K562 (cell line): ENCODE data around the gene ADCY6. TPM values are rescaled to one million over a fixed set of nuclear protein-coding genes. Genes with fewer than 3 reads are reported as not detected.
A peak's percentile ranks its signal among the peaks of the same experiment; 100 is the strongest.

Source experiments
- ATAC-seq: fragments of 200-7000 bp; cut with Tn5 transposase; 3 replicates; pipeline ENCODE4 v1.9.1; 2020; ENCODE audit warnings: moderate library complexity
- BruUV-seq: library from RNA; stranded (reverse); fragments of 400-500 nt; replicated peaks from 2 replicates; lab custom pipeline; 2021; lab: Mats Ljungman, UMichigan
- CTCF ChIA-PET: fragments of 300-600 bp; formaldehyde crosslinking; extraction: SDS; loops from one replicate; lab custom pipeline; 2021; ENCODE audit warnings: low intra/inter-chr PET ratio; lab: Yijun Ruan, JAX
- POLR2A ChIA-PET: fragments of 300-600, 350-650 bp; sonication (Branson Sonifier 250); formaldehyde crosslinking; extraction: SDS; loops from one replicate; lab custom pipeline; 2021; ENCODE audit warnings: antibody characterized with exemption, inconsistent platforms; lab: Yijun Ruan, JAX
- DNase-seq, 4 experiments: peaks; one replicate each; pipeline versions ENCODE4 v3.0.0 to v3.0.0-alpha.2; 2011 to 2018; ENCODE audit warnings: low spot score in 3 of 4, mixed read lengths in 3 of 4; ENCODE audit errors: extremely low read depth in 1 of 4
- FAIRE-seq: peaks from 2 replicates; lab custom pipeline; 2011; peaks lifted over from hg19 to GRCh38; lab: Jason Lieb, UNC
- H2AFZ ChIP-seq: 2 replicates; pipeline ENCODE4 v1.6.0; 2011; ENCODE audit warnings: low read depth, low read length, control low read depth, inconsistent platforms
- H3K27ac ChIP-seq: fragments of 200-600 bp; 3 replicates; pipeline ENCODE4 v1.8.0; 2011; ENCODE audit warnings: low read depth, mild to moderate bottlenecking, control low read depth, inconsistent platforms, low read length, moderate library complexity, mixed read lengths; ENCODE audit errors: extremely low read depth
- H3K27me3 ChIP-seq, 2 experiments: fragments of 300-600 bp in 1 of 2; 2 replicates in 1 of 2; 3 replicates in 1 of 2; pipeline versions ENCODE4 v1.6.0 to v1.8.0; 2011; ENCODE audit warnings: inconsistent platforms in 2 of 2, low read length in 2 of 2, mild to moderate bottlenecking in 1 of 2, mixed read lengths in 1 of 2, moderate library complexity in 1 of 2; ENCODE audit not compliant: control insufficient read depth in 2 of 2, insufficient read depth in 2 of 2
- H3K36me3 ChIP-seq: fragments of 300-600 bp; 3 replicates; pipeline ENCODE4 v1.8.0; 2011; ENCODE audit warnings: mild to moderate bottlenecking, low read length, inconsistent platforms; ENCODE audit not compliant: control insufficient read depth, insufficient read depth
- H3K4me1 ChIP-seq, 2 experiments: fragments of 200-600 bp in 1 of 2; replicated peaks in 1 of 2; 2 replicates in 1 of 2; 3 replicates in 1 of 2; pipeline versions ENCODE4 v1.5.1 to v1.8.0; 2011; ENCODE audit warnings: inconsistent platforms in 2 of 2, low read length in 2 of 2, mild to moderate bottlenecking in 1 of 2, mixed read lengths in 1 of 2, moderate library complexity in 1 of 2; ENCODE audit not compliant: control insufficient read depth in 2 of 2, insufficient read depth in 2 of 2
- H3K4me2 ChIP-seq: 2 replicates; pipeline ENCODE4 v1.6.1; 2011; ENCODE audit warnings: low read length, control low read depth, inconsistent platforms, mixed read lengths; ENCODE audit not compliant: insufficient read depth
- H3K4me3 ChIP-seq: fragments of 200-600 bp; sonication (generic), shearing (Covaris generic); 2 replicates; pipeline ENCODE4 v1.5.1; 2016; ENCODE audit warnings: control low read depth, inconsistent platforms
- H3K79me2 ChIP-seq: fragments of 200-600 bp; 3 replicates; pipeline ENCODE4 v1.8.0; 2011; ENCODE audit warnings: low read length, inconsistent platforms; ENCODE audit not compliant: control insufficient read depth, insufficient read depth
- H3K9ac ChIP-seq, 2 experiments: 2 replicates each; pipeline versions ENCODE4 v1.6.0 to v1.6.1; 2011; ENCODE audit warnings: low read depth in 2 of 2, low read length in 2 of 2, control low read depth in 1 of 2, inconsistent platforms in 1 of 2, mild to moderate bottlenecking in 1 of 2, mixed read lengths in 1 of 2; ENCODE audit not compliant: insufficient read depth in 1 of 2
- H3K9me1 ChIP-seq: one replicate; pipeline ENCODE4 v1.6.0; 2011; ENCODE audit warnings: inconsistent platforms, mild to moderate bottlenecking, low read length, moderate library complexity; ENCODE audit not compliant: control insufficient read depth, insufficient read depth
- H3K9me3 ChIP-seq: replicated peaks from 2 replicates; pipeline ENCODE4 v1.5.1; 2011; ENCODE audit warnings: low read depth, low read length, inconsistent platforms; ENCODE audit not compliant: control insufficient read depth, insufficient read depth
- H4K20me1 ChIP-seq: replicated peaks from 2 replicates; pipeline ENCODE4 v1.6.1; 2011; ENCODE audit warnings: low read length, inconsistent platforms, mixed read lengths; ENCODE audit not compliant: control insufficient read depth, insufficient read depth
- ASH1L ChIP-seq: fragments of 450-650 bp; IDR thresholded peaks from 2 replicates; pipeline ENCODE4 v1.6.1; 2018; ENCODE audit warnings: borderline replicate concordance, mild to moderate bottlenecking, low read depth; ENCODE audit not compliant: partially characterized antibody
- CHAMP1 ChIP-seq: fragments of 450-650 bp; IDR thresholded peaks from 2 replicates; pipeline ENCODE4 v1.6.1; 2016; ENCODE audit warnings: mild to moderate bottlenecking
- ETS2 ChIP-seq: IDR thresholded peaks from 2 replicates; pipeline ENCODE4 v1.6.1; 2016; ENCODE audit warnings: borderline replicate concordance, missing genetic modification characterization, mild to moderate bottlenecking, moderate library complexity, missing compliant biosample characterization; ENCODE audit not compliant: poor library complexity, severe bottlenecking
- FUS ChIP-seq: fragments of 200-400 bp; formaldehyde crosslinking; optimal IDR thresholded peaks from 2 replicates; pipeline ENCODE3; 2017; ENCODE audit warnings: low read depth, low read length
- HDAC6 ChIP-seq: IDR thresholded peaks from 2 replicates; pipeline ENCODE4 v1.6.1; 2012; ENCODE audit warnings: low read depth, mild to moderate bottlenecking, control low read depth, inconsistent platforms, low read length, moderate library complexity
- RCOR1 ChIP-seq, 2 experiments: IDR thresholded peaks; 2 replicates each; pipeline ENCODE4 v1.6.1; 2012; ENCODE audit warnings: low read depth in 2 of 2, low read length in 2 of 2, borderline replicate concordance in 1 of 2, improper control_type of control experiment in 1 of 2
- SPI1 ChIP-seq: IDR thresholded peaks from 2 replicates; pipeline ENCODE4 v1.6.1; 2011; ENCODE audit warnings: low read depth, low read length, control low read depth, borderline replicate concordance
- TCF3 ChIP-seq: sonication (generic); formaldehyde crosslinking; IDR thresholded peaks from 2 replicates; pipeline ENCODE4 v1.4.0; 2020; ENCODE audit warnings: mild to moderate bottlenecking, missing genetic modification reagents
- ZC3H11A ChIP-seq: IDR thresholded peaks from 2 replicates; pipeline ENCODE4 v1.6.1; 2012; ENCODE audit warnings: low read depth, low read length, improper control_type of control experiment
- ZNF512 ChIP-seq: IDR thresholded peaks from 2 replicates; pipeline ENCODE4 v1.6.1; 2016; ENCODE audit warnings: missing genetic modification characterization, missing compliant biosample characterization
- ZNF717 ChIP-seq: fragments of 250-450 bp; sonication (Bioruptor Pico); IDR thresholded peaks from 2 replicates; pipeline ENCODE4 v1.5.0; 2021
- WGBS: fragments of 100-300 bp; shearing (Covaris generic); methylation state at CpG from one replicate; pipeline ENCODE4 v1.1.6; 2016; ENCODE audit warnings: low coverage, mixed read lengths; ENCODE audit not compliant: insufficient coverage; ENCODE audit errors: missing lambda C conversion rate; 5-methylcytosine and 5-hydroxymethylcytosine counted together
- in situ Hi-C: fragments of 300-500 bp; cut with MboI; formaldehyde crosslinking; loops from 4 replicates; pipeline ENCODE4 v1.15.0; 2018; ENCODE audit warnings: inconsistent platforms, mixed read lengths
- intact Hi-C: fragments of 100-400 bp; cut with micrococcal nuclease; formaldehyde crosslinking; loops from 2 replicates; pipeline ENCODE4 v1.14.2; 2022
- polyA plus RNA-seq, 8 experiments: library from polyadenylated mRNA; depleted of rRNA in 4 of 8; stranded (reverse) in 5 of 8; unstranded in 3 of 8; fragments of >200 nt; fragmentation: Nextera tagmentation in 2 of 8; fragmentation: Illumina TruSeq in 1 of 8; extraction: Ambion mirVana in 2 of 8; extraction: Trizol in 1 of 8; gene quantifications; 2 replicates each; pipeline versions ENCODE4 v1.2.1 to v1.2.3, GENCODE V29; 2011 to 2014; ENCODE audit warnings: inconsistent platforms in 1 of 8, missing spikeins in 1 of 8
- total RNA-seq, 7 experiments: library from RNA; depleted of rRNA in 6 of 7; stranded (reverse); fragments of >200 nt in 6 of 7; fragmentation: Illumina TruSeq in 2 of 7; extraction: Trizol in 2 of 7; gene quantifications; 2 replicates each; pipeline versions ENCODE4 v1.2.1 to v1.2.3, GENCODE V29; 2011 to 2021; ENCODE audit warnings: low replicate concordance in 1 of 7
- TF ChIP-seq, protein P1 (sequence below): fragments of 250-450 bp; sonication (Bioruptor Pico); IDR thresholded peaks from 2 replicates; pipeline ENCODE4 v1.9.0; 2021; ENCODE audit warnings: mild to moderate bottlenecking

ADCY6 gene
- total and polyA plus RNA-seq, 9 of the 15 experiments (the other 6 are each of a cell fraction or from before 2014, with no cell fraction given), result 0.01 to 1.0 (median 0.53) TPM

DNA sequence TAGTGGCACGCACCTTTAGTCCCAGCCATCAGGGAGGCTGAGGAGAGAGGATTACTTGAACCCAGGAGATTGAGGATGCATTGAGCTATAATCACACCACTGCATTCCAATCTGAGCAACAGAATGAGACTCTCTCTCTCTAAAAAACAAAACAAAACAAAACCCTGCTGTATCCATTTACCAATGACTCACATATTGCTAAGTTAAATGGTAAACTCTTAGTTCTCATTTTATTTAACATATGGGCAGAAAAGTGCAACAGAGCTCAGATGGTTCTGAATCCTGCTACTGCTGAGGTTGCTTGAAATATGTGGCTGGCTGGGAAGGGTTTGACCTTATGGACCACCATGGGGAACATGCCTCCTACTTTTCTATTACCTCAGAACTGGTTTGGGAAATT is 38.7 kb downstream of the ADCY6 start (continued):
- TF ChIP-seq ETS2 (no peak), RCOR1 (IDR thresholded peaks at IDR 0.05; ENCODE audit: borderline replicate concordance in 1 of 2, low read depth in 2 of 2, low read length in 2 of 2) (no peak), ZNF717 (CRISPR knock-in tag) (no peak)

GRCh38 chr12:48744251-48745008 is 44.5 kb downstream of the ADCY6 start:
- in situ Hi-C loops (no loop called here), intact Hi-C loops (no loop called here)
- H3K4me3 ChIP-seq, result no peak overlapping the region
- no peak for FAIRE-seq
- no peak for DNase-seq
- BruUV-seq, result no TSS peak
- H3K9me3 ChIP-seq, result no peaks in the 10 kb centered on the region
- H3K4me2 ChIP-seq, result no peak overlapping the region
- H3K36me3 ChIP-seq, result no peaks in the 10 kb centered on the region
- H4K20me1 ChIP-seq, result no peaks in the 10 kb centered on the region
- ATAC-seq, result no peak
- 9% methylated on average over 8 of the region's 9 CpGs for WGBS
- ChIA-PET POLR2A (interaction anchor here (0.8 kb wide), 1 partner anchor 12 kb away, joined by 3 read pairs; no protein-coding TSS in a partner anchor), CTCF (no interaction called here)
- no peak overlapping the region for H2AFZ ChIP-seq
- H3K4me1 ChIP-seq, result no peaks in the 10 kb centered on the region; a peak in 1 of 5 replicates
- no peak overlapping the region for H3K9ac ChIP-seq
- no peaks in the 10 kb centered on the region for H3K9me1 ChIP-seq
- peak; percentile 87 for TF ChIP-seq ZNF512 (tag)
- no peak for TF ChIP-seq FUS
- TF ChIP-seq TCF3 (CRISPR knock-in tag), result no peak
- no peak for TF ChIP-seq ZC3H11A
- TF ChIP-seq CHAMP1, result no peak
- 0 out of 2 replicates have a peak, but pooled peaks have one; percentile 8 for TF ChIP-seq SPI1
- no peak for TF ChIP-seq HDAC6
- no peak for TF ChIP-seq ASH1L
- TF ChIP-seq, protein P1, sequence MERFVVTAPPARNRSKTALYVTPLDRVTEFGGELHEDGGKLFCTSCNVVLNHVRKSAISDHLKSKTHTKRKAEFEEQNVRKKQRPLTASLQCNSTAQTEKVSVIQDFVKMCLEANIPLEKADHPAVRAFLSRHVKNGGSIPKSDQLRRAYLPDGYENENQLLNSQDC (CRISPR knock-in tag), result no peak
- no peak overlapping the region for H3K27ac ChIP-seq
- no peaks in the 10 kb centered on the region for H3K79me2 ChIP-seq
- H3K27me3 ChIP-seq, result peaks cover 2 to 10% of the 10 kb centered on the region in 2 experiments; a peak in 2 of 5 replicates
